Measurements from ENCODE around the gene ELK4. TPM values are rescaled to one million over a fixed set of nuclear protein-coding genes. Genes with fewer than 3 reads are reported as not detected.

ELK4 gene
- total RNA-seq, 2 donors from 2014 or later, result 92.8 to 100 TPM

DNA sequence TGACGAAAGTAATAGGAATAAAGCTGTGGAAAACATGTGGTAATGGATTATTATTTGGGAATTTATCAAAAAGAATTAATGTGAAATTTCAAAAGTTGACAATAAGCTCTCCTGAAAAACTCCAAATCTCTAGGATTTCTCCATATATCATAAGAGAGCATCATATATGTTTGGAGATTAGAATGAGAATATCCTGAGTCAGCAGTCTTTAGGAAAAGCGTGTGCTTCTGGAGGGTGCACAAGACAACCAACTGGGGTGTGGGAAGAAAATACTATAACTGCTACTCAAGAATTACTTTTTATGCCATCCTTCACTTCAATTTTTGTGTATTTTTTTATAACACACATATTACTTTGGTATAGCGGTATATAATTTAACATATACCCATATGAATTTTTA is 19.7 kb downstream of the ELK4 start:
- Mint-ChIP-seq H3K27me3 (no peaks in the 10 kb centered on the region), H3K4me3 (no peak overlapping the region), H3K4me1 (peaks cover 29% of the 10 kb centered on the region), H3K27ac (peak overlapping the region; percentile 81), H3K36me3 (ENCODE audit: low read depth) (no peaks in the 10 kb centered on the region)
- DNase-seq (no peak), ATAC-seq (no peak)
- H3K9me3 ChIP-seq (ENCODE audit: control insufficient read depth, low read length, poor library complexity, severe bottlenecking), result no peaks in the 10 kb centered on the region

DNA sequence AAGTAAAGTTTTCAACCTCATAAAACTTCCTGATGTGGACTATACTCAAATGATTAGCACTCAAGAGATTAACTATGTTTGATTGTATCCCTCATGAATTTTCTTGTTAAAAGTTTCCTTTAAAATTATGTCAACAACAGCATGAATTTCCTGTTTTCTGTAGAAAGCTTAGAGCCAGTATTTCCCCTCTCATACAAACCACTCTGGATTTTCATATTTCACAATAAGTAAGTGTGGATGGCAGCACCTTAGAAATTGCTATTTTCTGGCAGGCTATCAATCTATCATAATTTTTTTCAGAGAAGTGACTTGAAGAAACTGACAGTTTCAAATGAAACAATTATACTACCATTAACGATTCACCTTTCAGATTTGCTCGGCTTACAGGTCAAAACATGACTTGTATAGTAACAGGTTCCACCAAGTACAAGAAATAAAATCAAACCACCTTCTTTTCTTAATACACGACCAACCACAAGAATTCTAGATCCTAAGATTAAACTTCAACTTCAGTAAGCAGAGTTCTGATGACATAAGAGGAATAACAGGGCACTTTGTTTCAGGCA is 20.8 kb downstream of the ELK4 start:
- no peak for DNase-seq
- H3K4me3 Mint-ChIP-seq, result peak overlapping the region; percentile 72
- peaks cover 29% of the 10 kb centered on the region for H3K4me1 Mint-ChIP-seq

DNA sequence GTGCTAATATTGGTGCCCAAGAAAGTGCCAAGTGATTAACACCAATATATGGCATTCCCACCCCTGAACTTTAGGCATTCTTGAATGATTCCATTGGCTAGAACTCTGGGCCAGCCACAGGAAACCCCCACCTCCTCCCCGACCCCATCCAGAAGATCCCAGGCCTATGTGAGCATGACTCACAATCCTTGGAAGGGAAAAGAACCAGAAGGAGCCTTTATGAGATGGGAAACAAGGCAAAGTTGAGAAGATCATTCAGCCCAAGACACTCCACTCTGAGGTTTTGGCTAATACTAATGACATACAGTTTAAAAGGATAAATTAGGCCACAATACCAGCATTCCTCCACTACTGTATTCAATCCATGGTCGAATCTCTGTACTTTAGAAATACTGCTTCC is 21.8 kb downstream of the ELK4 start:
- no peak for ATAC-seq
- Mint-ChIP-seq H3K36me3 (ENCODE audit: low read depth) (peaks cover under 1% of the 10 kb centered on the region), H3K4me1 (peaks cover 27% of the 10 kb centered on the region), H3K4me3 (no peak overlapping the region), H3K27ac (peak overlapping the region; percentile 43), H3K27me3 (no peaks in the 10 kb centered on the region)
- no peak for DNase-seq
- no peaks in the 10 kb centered on the region for H3K9me3 ChIP-seq (ENCODE audit: control insufficient read depth, low read length, poor library complexity, severe bottlenecking)

More for the DNA sequence above, 20.8 kb downstream of the ELK4 start:
- no peaks in the 10 kb centered on the region for H3K27me3 Mint-ChIP-seq
- no peaks in the 10 kb centered on the region for H3K9me3 ChIP-seq (ENCODE audit: control insufficient read depth, low read length, poor library complexity, severe bottlenecking)
- H3K27ac Mint-ChIP-seq, result peak overlapping the region; percentile 81
- no peaks in the 10 kb centered on the region for H3K36me3 Mint-ChIP-seq (ENCODE audit: low read depth)
- no peak for ATAC-seq

DNA sequence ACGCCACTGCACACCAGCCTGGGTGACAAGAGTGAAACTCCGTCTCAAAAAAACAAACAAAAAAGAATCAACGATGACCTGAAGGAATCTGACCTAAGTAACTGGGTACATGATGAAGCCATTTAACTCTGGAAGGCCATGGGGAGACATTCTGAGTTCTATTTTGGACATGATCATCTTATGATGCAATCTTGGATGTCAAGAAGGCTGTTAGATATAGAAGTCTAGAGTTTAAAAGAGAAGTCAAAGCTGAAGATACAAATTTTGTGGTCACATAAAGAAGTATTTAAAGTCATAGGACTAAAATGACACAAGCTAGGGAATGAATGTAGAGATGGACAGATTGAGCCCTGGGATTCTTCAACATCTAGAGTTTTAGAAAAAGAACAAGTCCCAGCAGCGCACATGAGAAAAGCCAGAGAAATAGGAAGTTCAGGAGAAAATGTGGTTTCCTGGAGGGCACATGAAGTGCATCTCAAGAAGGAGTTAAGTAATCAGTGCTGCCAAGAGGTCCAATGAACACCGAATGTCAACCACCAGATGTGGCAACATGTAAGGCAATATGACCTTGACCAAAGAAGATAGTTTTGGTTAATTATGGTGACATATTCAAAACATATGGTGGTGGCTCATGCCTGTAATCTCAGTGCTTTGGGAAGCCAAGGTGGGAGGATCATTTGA is 26.8 kb downstream of the ELK4 start:
- H3K27me3 Mint-ChIP-seq, result no peaks in the 10 kb centered on the region
- H3K4me1 Mint-ChIP-seq, result peaks cover 20% of the 10 kb centered on the region
- ATAC-seq, result no peak
- peaks cover 8% of the 10 kb centered on the region for H3K36me3 Mint-ChIP-seq (ENCODE audit: low read depth)
- no peak for DNase-seq
- H3K4me3 Mint-ChIP-seq, result no peak overlapping the region
- H3K27ac Mint-ChIP-seq, result peak overlapping the region; percentile 72
- H3K9me3 ChIP-seq (ENCODE audit: control insufficient read depth, low read length, poor library complexity, severe bottlenecking), result no peaks in the 10 kb centered on the region

DNA sequence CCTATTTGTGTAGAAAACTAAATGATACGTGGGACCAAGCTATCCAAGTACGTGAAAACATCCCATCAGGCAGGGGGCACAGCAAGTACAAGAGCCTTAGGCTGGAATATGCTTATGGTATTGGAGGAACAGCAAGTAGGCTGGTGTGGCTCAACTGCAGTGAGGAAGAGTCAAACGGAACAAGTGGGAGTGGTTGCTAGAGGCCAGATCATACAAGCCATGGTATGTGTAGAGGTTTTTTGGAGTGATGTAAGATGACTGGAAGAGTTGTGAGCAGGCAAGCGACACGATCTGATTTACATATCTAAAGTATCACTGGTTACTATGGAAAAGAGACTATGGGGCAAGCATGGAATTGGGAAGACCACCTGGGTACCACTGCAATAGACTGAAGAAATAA is 27.8 kb downstream of the ELK4 start:
- H3K4me3 Mint-ChIP-seq, result no peak overlapping the region
- H3K27me3 Mint-ChIP-seq, result no peaks in the 10 kb centered on the region
- H3K9me3 ChIP-seq (ENCODE audit: control insufficient read depth, low read length, poor library complexity, severe bottlenecking), result no peaks in the 10 kb centered on the region
- peaks cover 13% of the 10 kb centered on the region for H3K4me1 Mint-ChIP-seq
- ATAC-seq, result no peak
- DNase-seq, result no peak
- H3K36me3 Mint-ChIP-seq (ENCODE audit: low read depth), result peaks cover 10% of the 10 kb centered on the region
- H3K27ac Mint-ChIP-seq, result peak overlapping the region; percentile 72

DNA sequence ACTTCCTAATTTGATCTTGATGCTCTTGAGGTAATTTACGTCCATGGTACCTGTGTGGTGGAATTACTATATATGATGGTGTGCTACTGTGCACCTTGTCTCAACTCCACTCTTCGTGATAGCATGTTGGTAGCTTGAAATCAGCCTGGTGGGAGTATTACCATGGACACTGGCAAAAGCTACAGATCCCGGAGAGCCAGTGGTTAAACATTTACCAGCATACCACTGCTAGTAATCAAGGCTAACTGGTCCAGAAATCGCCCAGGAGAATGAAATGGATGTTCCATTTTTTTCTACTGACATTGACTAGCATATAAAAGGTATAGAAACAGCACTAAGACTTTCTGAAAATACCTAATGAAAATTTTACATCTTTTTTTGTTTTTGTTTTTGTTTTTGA is 30.6 kb downstream of the ELK4 start:
- peaks cover 10% of the 10 kb centered on the region for H3K4me1 Mint-ChIP-seq
- H3K27me3 Mint-ChIP-seq, result no peaks in the 10 kb centered on the region
- H3K4me3 Mint-ChIP-seq, result no peak overlapping the region
- no peaks in the 10 kb centered on the region for H3K9me3 ChIP-seq (ENCODE audit: control insufficient read depth, low read length, poor library complexity, severe bottlenecking)
- no peak for ATAC-seq
- no peak overlapping the region for H3K27ac Mint-ChIP-seq
- DNase-seq, result no peak
- peaks cover 12% of the 10 kb centered on the region for H3K36me3 Mint-ChIP-seq (ENCODE audit: low read depth)

DNA sequence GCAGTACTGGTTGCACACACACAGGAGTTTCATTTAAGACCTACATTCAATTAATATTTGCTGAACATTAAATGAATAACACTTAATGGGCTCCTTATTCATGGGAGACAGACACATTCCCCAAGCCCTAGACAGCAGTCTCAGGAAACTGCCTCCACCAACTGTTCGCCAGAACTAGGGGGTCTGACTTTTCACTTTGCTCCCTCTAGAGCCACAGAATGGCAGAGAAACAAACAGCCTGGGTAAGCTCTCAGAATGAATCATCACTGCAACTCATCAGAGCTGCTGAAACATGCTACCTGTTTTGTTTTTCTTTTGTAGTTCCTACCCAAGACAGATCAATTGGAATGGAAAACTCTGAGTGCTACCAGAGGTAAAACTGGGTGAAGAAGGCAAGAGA is 31.7 kb downstream of the ELK4 start:
- Mint-ChIP-seq H3K4me1 (peaks cover 16% of the 10 kb centered on the region), H3K27ac (no peak overlapping the region), H3K36me3 (ENCODE audit: low read depth) (peaks cover 12% of the 10 kb centered on the region), H3K4me3 (no peak overlapping the region), H3K27me3 (no peaks in the 10 kb centered on the region)
- no peaks in the 10 kb centered on the region for H3K9me3 ChIP-seq (ENCODE audit: control insufficient read depth, low read length, poor library complexity, severe bottlenecking)
- ATAC-seq (no peak), DNase-seq (no peak)

DNA sequence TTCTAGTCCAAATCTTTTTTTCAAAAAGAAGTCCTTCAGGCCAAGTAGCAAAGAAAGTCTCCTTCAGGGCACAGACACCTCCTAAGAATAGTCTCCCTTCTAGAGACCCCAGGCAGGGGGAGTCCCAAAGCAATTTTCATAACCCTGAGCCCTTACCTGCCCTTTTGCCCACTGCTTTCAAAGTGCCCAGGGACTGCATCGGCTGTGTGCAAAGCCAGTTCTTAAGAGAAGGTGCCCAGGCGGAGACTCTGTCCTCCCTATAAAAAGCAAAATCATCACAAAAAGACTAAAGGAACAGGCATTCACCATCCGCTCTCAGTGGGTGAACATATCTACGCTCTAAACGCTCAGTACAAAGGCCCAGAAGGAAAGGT is 32.2 kb downstream of the ELK4 start:
- H3K27me3 Mint-ChIP-seq, result no peaks in the 10 kb centered on the region
- H3K4me3 Mint-ChIP-seq, result no peak overlapping the region
- H3K36me3 Mint-ChIP-seq (ENCODE audit: low read depth), result peaks cover 9% of the 10 kb centered on the region
- DNase-seq (no peak), ATAC-seq (no peak)
- peaks cover 16% of the 10 kb centered on the region for H3K4me1 Mint-ChIP-seq
- no peak overlapping the region for H3K27ac Mint-ChIP-seq
- no peaks in the 10 kb centered on the region for H3K9me3 ChIP-seq (ENCODE audit: control insufficient read depth, low read length, poor library complexity, severe bottlenecking)

DNA sequence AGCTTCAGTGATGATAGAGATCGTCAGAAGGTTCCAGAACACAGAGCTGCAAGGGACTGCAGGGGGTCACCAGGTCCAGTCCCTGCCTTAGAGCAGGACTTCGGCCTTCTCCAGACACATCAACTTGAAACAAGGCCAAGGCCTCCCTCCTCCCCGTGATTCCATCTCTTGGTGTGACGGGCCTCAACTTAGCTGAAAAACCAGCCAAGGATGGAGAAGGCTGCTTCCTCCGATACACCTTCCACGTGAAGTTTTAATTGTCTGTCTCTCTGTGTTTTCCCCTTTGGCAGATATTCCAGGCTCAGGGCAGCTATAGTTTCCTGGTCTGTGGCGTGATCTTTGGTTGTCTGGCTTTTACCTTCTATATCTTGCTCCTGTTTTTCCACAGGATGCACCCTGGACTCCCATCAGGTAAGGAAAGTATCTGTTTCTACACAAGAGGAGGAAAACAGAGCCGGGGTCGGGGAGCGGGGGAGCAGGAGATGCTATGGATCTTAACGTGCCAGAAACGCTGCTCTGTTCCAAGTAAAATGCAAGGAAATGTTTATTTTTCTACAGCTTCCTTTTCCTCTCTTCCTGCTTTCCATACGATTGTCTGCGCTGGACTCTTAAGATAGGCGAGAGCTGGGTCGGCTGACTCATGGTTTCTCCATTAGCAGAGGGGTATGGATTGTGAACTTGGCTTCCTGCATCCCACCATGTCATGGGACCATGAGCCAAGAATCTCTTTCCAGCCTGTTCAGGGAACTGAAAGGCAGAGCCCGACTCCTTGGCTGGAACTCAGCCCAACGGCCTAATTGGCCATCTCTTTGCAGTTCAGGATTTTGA is 32.8 kb downstream of the ELK4 start:
- ATAC-seq, result no peak
- H3K36me3 Mint-ChIP-seq (ENCODE audit: low read depth), result peaks cover 5% of the 10 kb centered on the region

DNA sequence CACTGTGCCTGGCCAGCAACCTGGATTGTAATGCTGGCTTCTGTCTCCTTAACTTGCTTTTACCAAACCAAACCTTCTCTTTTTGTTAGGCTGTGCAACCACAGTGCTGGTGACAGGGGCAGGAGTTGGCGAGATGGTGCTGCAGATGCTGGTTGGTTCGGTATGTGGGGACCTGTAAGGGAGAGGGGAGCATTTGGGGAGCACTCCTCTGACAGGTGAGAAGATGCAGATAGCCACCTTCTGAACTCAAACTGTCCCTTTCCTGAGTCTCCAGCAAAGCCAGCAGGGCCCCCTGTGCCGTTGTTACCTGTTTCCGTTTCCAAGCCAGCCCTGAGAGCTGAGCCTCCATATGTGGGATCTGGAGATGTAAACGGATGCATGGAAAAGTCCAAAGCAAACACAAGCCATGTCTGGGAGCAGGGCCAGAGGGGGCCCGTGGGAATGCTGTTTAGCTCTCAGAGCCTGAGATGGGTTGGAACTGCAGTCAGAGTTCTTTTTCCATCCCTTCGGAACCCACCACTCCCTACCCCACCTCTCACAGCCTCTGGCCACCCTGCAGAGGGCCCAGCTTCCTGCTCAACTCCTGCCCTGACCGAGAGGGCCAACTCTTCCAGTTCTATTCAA is 34.0 kb downstream of the ELK4 start:
- H3K4me3 Mint-ChIP-seq, result peak overlapping the region; percentile 12
- H3K9me3 ChIP-seq (ENCODE audit: control insufficient read depth, low read length, poor library complexity, severe bottlenecking), result no peaks in the 10 kb centered on the region
- DNase-seq, result no peak
- peaks cover 15% of the 10 kb centered on the region for H3K4me1 Mint-ChIP-seq
- peak overlapping the region; percentile 32 for H3K27ac Mint-ChIP-seq
- no peaks in the 10 kb centered on the region for H3K27me3 Mint-ChIP-seq
- H3K36me3 Mint-ChIP-seq (ENCODE audit: low read depth), result peaks cover 4% of the 10 kb centered on the region
- no peak for ATAC-seq

More for the DNA sequence above, 32.8 kb downstream of the ELK4 start:
- H3K27ac Mint-ChIP-seq, result peak overlapping the region; percentile 32
- DNase-seq, result no peak
- H3K4me1 Mint-ChIP-seq, result peaks cover 15% of the 10 kb centered on the region
- H3K9me3 ChIP-seq (ENCODE audit: control insufficient read depth, low read length, poor library complexity, severe bottlenecking), result no peaks in the 10 kb centered on the region
- H3K27me3 Mint-ChIP-seq, result no peaks in the 10 kb centered on the region
- no peak overlapping the region for H3K4me3 Mint-ChIP-seq

DNA sequence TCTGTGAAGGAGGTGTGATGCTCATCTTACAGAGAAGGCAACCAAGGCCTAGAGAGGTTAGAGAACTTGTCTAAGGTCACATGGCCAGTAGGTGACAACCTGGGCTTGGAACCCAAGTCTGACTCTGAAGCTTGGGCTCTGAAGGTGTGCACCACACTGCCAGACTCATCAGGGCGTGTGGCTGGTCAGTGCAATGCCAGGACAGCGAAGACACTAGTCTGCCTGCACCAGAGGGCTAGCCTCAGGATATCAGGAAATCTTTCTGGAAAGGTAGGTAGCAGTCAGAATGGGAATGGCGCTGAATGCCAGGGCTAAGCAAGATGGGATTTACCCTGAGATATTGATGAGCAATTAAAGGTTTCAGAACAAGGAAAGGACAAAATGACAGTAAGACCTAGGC is 34.9 kb downstream of the ELK4 start:
- ATAC-seq (no peak), DNase-seq (no peak)
- no peak overlapping the region for H3K4me3 Mint-ChIP-seq
- peaks cover 4% of the 10 kb centered on the region for H3K36me3 Mint-ChIP-seq (ENCODE audit: low read depth)
- H3K4me1 Mint-ChIP-seq, result peaks cover 15% of the 10 kb centered on the region
- no peak overlapping the region for H3K27ac Mint-ChIP-seq
- no peaks in the 10 kb centered on the region for H3K9me3 ChIP-seq (ENCODE audit: control insufficient read depth, low read length, poor library complexity, severe bottlenecking)
- no peaks in the 10 kb centered on the region for H3K27me3 Mint-ChIP-seq

DNA sequence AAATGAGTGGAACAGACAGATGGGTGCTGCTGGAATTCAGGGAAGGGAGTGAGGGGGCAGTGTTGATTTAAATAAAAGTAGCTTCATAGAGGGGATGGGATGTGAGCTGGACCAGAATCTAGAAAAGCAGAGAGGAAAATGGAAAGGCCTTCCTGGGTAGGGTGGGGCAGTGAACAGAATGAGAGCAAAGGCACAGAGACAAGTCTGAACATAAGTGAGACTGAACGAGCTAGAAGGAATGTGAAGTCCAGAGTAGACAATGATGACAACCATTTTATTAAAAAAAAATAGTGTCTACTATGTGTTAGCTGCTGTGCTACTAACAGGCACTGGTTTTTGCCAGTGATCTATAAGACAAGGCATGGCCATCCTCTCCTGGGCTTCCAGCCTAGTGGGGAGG is 36.0 kb downstream of the ELK4 start:
- no peak overlapping the region for H3K4me3 Mint-ChIP-seq
- ATAC-seq (no peak), DNase-seq (no peak)
- H3K9me3 ChIP-seq (ENCODE audit: control insufficient read depth, low read length, poor library complexity, severe bottlenecking), result no peaks in the 10 kb centered on the region
- H3K36me3 Mint-ChIP-seq (ENCODE audit: low read depth), result peaks cover 4% of the 10 kb centered on the region
- no peaks in the 10 kb centered on the region for H3K27me3 Mint-ChIP-seq
- H3K27ac Mint-ChIP-seq, result peak overlapping the region; percentile 92
- peaks cover 17% of the 10 kb centered on the region for H3K4me1 Mint-ChIP-seq

DNA sequence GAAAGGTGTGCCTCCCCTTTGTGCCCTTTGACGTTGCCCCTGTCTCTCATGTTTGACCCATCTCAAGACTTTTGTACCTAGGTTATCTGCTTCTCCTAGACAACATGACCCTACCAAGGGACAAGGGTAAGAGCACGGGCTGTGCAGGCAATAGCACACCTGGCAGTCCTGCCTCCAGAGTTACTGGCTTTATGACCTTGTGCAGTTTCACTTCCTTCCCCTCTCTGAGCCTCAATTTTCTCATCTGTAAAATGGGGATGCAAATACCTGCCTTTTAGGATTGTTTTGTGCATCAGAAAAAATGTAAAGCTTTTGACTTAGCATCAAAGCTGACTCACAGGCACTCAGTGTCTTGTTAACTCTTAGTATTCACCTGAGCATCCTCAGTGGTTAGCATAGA is 36.4 kb downstream of the ELK4 start:
- ATAC-seq (no peak), DNase-seq (no peak)
- H3K36me3 Mint-ChIP-seq (ENCODE audit: low read depth), result peaks cover 4% of the 10 kb centered on the region
- no peaks in the 10 kb centered on the region for H3K27me3 Mint-ChIP-seq
- H3K27ac Mint-ChIP-seq, result peak overlapping the region; percentile 92
- H3K4me1 Mint-ChIP-seq, result peaks cover 17% of the 10 kb centered on the region
- H3K4me3 Mint-ChIP-seq, result no peak overlapping the region
- no peaks in the 10 kb centered on the region for H3K9me3 ChIP-seq (ENCODE audit: control insufficient read depth, low read length, poor library complexity, severe bottlenecking)

Measured in T-helper 17 cell (primary cell).